ENCODE results near the gene LRRC28.

LRRC28 gene

GRCh38 chr15:99307735-99308134, 56.5 kb downstream of the LRRC28 start:
- DNase-seq: no peak

DNA sequence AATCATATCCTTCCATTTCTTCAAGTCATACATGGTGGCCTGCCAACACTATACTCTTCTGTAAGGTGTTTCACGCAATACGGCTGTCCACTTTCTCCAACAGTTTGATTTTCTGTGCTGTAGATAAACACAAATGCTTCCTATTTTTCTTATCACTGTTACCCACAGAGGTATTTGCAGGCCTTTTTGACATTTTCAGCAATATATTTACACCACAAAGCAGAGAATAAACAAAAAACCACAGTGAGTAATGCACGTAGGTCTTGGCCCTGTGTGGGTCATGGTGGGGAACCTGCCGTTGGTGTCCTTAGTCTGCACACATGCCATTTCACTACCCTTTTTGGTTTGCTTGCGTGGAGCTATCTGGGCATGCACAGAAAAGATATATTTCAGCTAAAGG, 59.5 kb downstream of the LRRC28 start:
- no peak for DNase-seq

- no peak for DNase-seq
These were observed 60.9 kb downstream of the LRRC28 start for GRCh38 chr15:99312228-99312627.

GRCh38 chr15:99312794-99313193, 61.5 kb downstream of the LRRC28 start:
- no peak for DNase-seq

- DNase-seq: no peak
These were observed 64.4 kb downstream of the LRRC28 start for GRCh38 chr15:99315636-99316035.

DNA sequence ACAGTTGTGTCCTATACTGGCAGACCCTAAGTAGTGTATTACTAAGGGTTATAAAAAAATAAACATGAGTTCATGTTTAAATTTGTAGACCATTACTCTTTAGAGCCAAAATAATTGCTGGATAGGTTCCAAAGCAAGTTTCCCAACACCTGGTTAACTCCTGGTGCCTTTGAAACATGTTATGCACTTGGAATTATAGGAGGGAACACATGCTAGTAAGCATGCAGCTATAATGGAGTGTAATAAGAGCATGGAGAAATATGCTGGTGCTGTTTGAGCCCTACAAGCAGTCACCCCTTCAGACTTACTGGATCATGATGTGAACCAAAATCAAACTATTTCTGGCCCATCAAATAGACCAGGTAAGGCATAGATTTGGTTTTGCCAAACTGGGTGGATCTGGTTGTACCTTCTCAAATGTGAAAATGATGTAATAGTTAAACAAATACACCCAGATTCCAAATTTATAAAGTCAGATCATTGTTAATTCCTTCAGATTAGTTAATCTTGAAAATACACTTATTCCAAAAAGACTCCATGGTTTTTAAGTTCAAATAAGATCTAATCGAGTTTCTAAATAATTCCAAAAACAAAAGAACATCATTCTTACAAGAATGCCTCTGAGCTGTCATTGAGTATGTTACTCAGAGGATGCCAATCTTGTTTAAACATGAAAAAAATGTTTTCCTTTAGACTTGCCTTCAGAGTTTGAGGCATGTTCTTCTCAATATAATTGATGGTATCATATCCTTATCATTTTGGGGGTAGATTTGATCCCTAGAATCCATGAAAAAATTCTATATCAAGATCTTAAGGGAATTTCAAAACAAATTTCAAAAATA, 69.3 kb downstream of the LRRC28 start:
- no peak for DNase-seq

- no peak for DNase-seq
These were observed 70.2 kb downstream of the LRRC28 start for GRCh38 chr15:99321468-99321867.

- no peak for DNase-seq
These were observed 71.5 kb downstream of the LRRC28 start for GRCh38 chr15:99322643-99323405.

GRCh38 chr15:99324082-99324620, 72.9 kb downstream of the LRRC28 start:
- peak; percentile 48 for DNase-seq

DNA sequence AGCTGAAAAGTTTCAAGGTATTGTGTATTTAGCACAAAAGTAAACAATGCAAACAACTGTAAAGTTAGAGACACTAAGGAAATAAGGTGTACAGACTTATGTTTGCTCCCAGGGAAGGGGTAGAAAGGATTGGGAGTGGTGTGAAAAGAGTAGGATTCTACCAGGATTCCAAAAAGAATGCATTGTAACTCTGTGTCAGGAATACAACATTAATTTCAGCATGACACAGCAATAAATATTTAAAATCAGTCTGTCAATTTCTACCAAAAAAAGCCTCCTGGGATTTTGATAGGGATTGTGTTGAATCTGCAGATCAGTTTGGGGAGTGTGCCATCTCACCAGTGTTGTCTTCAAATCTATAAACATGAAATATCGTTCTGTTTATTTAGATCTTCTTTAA, 73.4 kb downstream of the LRRC28 start:
- no peak for DNase-seq

DNA sequence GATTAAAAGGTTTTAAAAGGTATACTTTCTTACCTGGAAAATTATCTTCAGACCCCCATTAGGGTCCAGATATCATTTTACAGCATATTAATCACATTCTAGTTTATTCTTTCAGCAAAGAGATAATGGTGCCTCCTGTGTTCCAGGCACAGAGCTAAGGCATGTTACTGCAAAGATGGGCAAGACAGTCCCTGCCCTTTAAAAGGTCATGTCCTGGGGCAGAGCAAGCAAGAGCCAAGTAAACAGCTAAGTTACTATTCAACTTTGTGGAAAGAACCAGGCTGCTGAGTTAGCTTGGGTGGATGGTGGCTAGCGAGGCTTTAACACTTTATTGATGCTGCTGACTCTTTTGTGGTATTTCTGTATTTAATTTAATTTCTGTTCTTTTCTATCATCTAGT, 75.0 kb downstream of the LRRC28 start:
- no peak for DNase-seq

GRCh38 chr15:99328106-99329072, 77.1 kb downstream of the LRRC28 start:
- DNase-seq: no peak

GRCh38 chr15:99331381-99331780, 80.1 kb downstream of the LRRC28 start:
- no peak for DNase-seq

- DNase-seq: peak; percentile 45
These were observed 82.1 kb downstream of the LRRC28 start for GRCh38 chr15:99333413-99333812.

DNA sequence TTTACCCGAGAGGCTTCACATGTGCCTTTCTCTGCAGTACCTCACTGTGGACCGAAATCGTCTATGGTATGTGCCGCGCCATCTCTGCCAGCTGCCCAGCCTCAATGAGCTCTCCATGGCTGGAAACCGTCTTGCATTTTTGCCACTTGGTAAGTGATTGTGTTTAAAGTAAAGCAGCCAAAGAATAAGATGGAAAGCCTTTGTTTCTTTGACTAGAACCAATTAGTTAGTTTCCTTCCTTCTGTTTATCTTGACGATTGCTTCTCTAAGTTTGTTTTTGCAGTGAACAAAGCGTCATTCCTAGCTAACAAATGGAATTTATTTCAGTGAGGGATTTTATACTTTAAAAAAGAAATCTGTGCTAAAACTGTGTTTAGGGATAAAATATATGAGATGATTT, 82.7 kb downstream of the LRRC28 start:
- DNase-seq: no peak

- no peak for DNase-seq
These were observed 84.2 kb downstream of the LRRC28 start for GRCh38 chr15:99335508-99335907.

GRCh38 chr15:99336794-99337193, 85.5 kb downstream of the LRRC28 start:
- DNase-seq: no peak

DNA sequence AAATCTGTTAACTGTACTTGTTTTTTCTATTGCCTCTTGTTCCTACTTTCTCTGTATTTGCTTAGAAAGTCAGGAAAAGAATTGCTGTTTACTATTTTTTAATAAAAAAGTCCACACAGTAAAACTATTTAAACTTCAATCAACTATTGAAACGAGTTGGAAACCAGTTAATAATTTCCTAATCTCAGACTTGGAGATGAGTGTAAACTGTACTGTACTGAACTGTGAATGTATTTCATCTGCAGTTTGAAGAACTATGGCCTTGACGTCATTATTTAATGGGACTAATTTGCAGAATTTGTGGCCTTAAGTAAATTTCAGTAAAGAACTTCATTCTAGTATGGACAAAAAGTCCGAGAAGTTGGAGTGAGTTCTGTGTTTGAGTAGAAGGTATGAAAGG, 89.1 kb downstream of the LRRC28 start:
- no peak for DNase-seq

DNA sequence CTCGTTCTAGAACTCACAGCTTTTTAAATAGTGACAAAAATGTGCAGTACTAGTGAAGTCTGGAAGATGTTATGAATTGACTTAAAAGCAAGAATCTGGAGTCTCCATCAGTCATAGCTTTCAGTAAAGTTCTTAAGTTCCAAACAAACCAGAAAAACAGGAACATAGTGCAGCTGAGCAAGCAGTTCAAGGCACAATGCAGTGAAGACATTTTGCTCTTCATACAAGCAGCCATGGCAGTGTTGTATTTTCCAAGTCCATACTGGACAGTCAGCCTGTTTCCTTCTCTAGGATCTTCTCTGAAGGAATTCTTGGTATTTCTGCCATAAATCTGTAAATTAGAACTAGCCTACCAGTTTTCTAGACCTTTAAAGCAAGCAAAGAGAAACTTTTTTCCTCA, 90.5 kb downstream of the LRRC28 start:
- DNase-seq: no peak

DNA sequence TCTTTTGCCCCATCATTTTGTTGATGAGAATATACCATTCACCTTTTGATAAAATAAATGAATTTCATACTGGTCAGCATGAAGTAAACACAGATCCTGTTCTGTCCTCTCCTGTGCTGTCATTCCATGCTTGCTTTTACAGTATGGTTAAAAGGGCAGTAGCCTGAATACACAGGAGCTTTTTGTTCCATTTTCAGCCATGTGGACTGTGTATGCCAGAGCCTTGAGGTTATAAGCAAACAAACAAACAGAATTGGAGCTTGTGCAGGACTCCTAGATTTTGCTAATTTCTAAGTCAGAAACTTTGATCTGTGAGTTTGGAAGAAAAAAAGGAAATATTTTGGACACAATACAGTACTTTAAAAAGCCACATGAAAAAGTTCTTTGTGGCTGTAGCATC, 91.9 kb downstream of the LRRC28 start:
- DNase-seq: no peak

DNA sequence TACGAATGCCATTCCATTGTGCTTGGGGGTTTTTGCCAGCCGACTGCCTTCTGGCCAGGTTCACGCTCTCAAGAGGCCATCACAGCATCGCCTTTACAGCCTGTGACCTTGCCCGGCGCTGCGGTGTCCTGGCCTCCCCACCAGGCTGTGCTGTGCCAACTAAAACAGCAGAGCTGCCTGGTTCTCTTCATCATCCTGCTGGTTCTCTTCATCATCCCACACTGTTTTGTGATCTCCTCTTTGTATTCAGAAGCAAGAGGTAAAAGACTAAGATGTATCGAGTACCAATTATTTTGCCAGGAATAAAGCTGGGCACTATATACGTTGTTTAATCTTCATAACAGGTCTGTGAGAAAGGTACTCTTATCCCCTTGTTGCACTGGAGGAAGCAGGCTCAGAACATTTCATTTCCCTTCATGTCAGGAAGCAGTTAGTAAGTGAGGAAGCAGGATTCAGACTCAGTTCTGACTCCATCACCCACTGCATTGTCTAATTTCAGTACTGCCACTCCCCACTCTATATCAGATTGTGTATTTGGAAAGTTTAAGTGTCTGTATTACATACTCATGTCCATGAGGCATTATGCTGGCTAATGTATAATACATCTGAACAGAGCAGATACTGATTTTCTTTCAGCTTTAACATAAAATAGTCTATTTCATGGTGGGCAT, 92.7 kb downstream of the LRRC28 start:
- DNase-seq: peak; percentile 47

GRCh38 chr15:99344639-99345038, 93.4 kb downstream of the LRRC28 start:
- no peak for DNase-seq
